Dedifferentiated amniotic fluid mesenchymal stem cell (primary cell): ENCODE results near the gene WDFY4.

Experiments
- DNase-seq: peaks from one replicate; pipeline ENCODE4 v3.0.0-alpha.2; 2016; ENCODE audit errors: extremely low spot score

WDFY4 gene

DNA sequence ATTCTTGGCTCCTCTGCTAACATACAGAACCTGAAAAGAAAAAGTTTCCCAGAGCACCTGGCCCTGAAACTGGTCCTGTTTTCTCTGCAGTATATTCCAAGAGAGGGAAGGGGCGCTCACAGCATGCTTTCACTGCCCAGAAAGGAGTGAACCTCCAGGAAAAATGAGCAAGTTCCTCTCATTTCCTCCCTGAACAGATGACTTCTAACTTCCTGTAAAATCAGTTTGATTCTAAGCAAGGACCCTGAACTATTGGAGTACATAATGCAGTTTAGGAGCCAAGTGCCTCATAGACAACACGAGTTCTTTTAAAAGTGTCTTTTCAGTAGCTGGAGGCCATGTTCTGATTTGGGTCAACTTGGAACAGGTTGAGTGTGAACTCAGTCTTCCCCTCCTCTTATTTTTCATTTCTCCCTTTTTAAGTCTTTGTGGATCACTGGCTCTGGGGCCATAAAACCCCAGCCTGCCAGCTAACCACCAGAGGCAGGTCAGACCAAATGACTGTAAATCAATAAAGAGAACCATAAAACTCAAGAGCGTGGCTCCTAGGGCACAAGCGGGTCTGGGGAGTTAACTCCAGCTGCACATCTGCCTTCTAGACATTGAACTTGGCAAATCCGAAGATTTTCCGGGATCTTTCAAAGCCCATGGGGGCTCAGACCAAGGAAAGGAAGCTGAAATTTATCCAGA, 260.9 kb downstream of the WDFY4 start:
- DNase-seq = no peak

DNA sequence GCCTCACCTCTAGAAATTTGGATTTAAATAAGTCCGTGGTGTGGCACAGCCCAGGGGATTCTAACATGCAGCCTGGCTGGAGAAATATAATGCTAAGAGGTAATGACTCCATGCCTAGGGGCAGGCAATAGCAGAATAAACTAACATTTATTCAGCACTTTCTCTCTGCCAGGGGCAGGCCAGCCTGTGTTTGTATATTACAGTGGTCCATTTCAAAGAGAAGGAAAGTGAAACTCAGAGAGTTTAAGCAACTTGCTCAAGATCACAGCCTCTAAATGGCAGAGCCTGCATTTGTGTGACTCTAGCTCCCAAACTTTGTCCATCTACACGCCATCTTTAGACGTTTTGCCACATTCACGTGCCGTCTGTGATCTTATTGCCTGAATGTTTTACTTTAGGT, 261.7 kb downstream of the WDFY4 start:
- DNase-seq = no peak

DNA sequence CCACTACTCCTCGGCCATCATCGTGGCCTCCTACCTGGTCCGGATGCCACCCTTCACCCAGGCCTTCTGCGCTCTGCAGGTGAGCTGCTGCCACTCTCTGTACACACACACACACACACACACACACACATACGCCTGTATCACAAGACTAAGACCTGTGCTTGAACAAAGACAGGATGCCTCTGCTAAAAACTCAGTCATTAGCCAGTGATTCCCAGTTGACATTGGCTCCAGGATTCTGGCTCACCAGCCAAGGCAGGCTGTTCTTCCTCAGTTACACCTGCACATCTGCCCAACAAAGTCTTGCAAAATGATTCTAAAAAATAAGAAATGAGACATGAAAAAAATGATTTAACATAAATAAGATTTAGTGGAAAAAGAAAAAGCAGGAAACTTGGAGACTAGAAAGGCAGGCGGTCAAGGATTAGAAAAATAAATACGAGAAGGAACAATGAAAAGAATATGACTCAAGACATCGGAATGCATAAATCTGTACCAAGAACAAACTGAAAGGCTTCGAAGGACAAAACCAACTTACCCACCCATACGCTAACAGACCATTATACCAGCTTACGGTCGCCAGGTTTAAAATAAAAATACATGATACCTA, 262.3 kb downstream of the WDFY4 start:
- DNase-seq = no peak

DNA sequence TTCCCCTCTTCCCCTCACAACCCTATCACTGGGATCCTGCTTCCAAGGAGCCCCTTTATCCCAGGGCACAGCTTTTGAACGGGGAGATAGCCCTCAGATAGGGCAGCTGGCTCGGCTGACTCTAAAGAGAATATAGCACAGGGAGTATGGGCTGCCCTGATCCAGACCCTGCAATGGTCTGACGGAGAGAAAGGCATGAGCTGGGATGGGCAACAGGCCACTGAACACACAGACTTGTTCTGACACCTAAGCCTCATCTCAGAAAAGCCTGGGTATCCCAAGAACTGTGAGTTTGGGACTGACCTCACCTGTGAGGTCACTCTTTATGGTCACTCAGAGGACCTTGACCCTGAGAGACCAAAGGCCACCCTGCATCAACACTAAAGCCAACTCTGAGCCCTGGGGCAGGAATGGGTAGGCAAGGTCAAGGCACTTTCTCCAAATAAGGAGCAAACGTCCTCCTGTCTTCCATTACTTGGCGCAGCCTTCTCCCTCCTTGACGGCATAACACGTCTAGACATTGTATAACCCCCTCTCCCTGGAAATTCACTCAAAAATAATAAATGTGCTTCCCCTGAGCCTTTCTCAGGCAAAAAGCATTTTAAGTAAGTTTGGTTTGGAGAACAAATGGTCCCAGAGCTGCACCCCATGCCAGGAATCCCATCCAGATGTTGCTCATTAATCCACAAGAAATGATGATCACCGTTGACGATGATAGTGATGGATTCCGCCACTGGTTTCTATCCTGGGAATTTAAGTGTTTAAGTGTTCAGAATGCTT, 263.2 kb downstream of the WDFY4 start:
- no peak for DNase-seq

DNA sequence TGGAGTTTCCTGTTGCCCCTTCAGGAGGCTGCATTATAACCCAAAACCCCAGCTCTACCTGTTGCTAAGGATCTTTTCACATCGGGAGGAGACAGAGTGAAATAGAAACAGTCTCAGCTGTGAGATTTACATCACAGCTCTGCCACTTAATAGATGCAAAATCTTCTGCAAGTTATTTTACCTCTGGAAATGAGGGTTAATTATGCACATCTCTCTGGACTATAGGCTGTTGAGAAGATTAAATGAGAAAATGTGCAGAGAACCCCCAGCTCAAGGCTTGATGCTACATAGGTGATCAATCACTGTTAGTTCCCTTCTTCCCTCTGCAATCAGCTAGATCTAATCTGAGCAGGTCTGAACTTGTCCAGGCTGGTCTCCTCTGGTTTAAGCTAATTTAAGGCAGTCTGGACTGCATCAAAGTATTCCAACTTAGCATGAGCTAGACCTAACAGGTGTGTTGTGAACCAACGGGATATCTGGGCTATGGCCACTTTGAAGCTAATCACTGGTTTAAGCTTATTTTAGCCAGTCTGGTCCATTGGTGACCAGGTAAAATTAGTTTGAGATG, 263.9 kb downstream of the WDFY4 start:
- DNase-seq = no peak

DNA sequence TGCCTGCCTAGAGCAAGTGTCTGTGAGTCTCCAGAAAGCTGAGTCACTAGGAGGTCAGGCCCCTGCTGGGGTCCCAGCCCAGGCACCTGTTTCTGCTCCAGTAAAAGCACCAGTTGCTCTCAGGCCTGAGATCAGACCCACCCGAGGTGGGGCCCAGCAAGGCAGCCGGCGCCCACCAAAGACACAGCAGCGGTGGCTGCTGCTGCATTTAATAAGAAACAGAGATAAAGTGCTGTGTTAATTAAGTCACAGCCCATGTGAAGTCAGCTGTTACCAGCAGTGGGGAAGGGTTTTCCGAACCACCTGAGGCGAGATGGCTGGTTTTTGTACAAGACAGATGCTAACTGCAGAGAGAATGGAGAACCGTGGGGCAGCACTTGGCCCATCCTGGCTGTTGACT, 267.0 kb downstream of the WDFY4 start:
- no peak for DNase-seq

DNA sequence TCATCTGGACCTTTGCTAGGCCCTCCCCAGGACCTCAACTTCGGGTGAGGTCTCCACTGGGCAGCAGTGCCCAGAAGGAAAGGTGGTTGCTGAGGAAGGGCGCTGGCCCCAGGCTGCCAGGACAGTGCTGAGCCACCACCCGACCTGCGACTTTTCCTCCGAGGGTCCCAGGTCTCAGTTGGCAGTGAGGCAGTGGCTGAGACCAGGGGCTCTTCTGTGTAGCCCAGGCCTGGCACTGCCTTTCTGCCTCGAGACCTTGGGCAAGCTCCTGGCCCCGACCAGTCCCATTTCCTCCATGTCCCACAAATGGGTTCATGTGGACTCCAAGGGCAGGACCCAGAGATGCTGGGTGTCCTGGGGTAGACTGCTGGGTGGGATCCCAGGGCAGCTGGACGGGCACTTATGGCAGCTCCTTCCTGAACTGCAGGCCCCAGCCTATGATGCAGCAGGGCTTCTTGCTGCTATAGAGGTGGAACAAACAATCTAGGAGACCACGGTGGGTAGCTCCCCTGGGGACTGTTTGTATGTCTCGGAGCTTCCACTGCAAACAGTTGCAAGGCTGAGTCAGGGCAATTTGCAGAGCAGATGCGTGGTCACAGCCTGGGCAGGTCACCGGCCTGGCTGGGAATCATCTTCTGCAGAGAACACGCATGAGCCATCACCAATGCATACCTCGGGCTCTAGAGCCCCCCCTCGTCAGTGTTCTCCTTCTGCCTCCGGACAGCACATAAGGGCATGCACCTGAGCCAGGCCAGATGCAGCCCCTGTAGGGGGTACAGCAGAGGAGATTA, 272.9 kb downstream of the WDFY4 start:
- no peak for DNase-seq

DNA sequence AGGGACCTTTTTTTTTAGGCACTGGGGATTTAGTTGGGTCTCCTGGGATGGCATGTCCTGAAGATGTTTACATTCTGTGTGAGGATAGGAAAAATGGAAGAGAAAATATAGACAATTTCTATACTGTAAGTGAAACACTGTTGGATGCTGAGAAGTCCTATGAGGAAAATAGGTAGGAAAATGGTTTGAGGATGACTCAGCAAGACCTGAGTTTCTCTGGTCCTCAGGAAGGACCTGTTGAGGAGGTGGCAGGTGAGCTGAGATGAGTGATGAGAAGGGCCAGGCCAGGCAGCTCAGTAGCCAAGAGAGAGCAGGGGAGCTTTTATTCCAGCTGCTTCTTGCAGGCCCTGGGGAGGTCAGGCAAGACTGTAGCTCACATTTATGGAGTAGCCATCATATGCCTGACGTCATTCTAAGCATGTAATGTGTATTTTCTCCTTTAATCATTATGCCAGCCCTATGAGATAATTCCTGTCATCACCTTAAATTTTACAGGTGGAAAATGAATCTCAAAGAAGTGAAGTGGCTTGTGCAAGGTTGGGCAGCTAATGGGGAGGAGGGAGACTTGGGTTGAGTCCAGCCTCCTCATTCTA, 274.0 kb downstream of the WDFY4 start:
- no peak for DNase-seq

DNA sequence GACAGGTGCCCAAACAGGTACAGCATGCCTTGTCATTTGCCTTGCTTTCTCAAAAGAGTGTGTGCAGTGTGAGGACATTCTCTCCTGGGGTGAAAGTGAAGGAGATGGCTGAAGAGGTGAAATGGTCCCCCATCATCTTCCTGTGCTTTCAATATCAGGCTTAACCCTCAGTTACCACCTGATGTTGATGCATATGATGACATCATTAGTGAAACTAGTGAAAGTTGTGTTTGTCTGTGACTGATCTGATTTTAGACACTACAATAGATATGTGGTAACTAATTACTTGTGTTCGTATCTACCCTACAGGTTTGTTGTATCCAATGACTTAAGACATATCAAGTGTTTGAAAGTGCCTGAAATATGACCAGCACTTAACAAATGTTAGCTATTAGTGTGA, 279.4 kb downstream of the WDFY4 start:
- no peak for DNase-seq

DNA sequence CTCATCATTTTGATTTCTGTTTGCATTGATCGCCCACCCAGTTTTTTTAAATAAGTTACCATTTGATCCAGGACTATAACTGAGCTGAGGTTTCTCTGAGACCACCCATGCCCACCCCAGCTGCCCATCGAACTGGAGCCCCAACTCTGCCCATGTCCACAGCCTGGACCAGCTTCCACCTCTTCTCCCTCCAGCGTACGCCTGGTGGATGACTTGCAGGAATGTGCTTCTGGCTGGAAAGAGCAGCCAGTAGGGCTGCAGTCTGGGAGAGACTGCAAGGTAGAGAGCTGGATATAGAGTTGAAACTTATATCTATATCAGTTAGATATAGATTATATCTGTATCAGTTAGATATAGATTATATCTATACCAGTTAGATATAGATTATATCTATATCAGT, 280.8 kb downstream of the WDFY4 start:
- DNase-seq = no peak

DNA sequence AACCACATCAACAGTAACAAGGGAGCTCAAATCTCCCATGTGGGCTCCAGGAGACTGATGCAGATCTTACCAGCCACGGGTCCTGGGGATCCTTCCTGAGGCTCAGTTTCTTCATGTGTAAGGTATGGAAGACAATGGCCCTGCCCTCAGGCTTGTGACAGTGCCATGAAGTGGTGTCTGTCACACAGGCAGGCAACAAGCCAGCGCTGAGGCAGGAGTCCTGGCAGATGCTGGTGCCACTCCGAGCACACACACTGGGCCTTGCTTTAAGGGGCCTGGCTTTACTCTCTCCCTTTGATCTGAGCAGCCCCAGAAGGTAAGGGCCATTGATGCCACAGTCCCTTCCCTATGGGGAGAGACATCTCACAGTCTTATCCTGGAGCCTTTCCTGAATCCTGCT, 283.4 kb downstream of the WDFY4 start:
- DNase-seq = no peak

DNA sequence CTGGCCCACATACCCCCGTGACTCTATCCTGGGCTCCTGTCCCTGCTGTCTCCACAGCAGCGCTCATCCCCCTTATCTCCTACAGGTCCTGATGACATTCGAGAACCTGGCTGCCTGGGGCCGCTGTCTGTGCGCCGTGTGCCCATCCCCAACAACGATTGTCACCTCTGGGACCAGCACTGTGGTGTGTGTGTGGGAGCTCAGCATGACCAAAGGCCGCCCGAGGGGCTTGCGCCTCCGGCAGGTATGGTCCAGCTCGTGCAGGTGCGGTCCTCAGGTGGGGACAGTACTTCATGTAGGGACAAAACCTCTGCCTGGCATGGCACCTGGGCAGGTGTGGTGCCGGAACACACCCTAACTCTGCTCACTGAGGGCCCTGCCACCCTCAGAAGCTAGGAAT, 285.4 kb downstream of the WDFY4 start:
- DNase-seq = no peak

DNA sequence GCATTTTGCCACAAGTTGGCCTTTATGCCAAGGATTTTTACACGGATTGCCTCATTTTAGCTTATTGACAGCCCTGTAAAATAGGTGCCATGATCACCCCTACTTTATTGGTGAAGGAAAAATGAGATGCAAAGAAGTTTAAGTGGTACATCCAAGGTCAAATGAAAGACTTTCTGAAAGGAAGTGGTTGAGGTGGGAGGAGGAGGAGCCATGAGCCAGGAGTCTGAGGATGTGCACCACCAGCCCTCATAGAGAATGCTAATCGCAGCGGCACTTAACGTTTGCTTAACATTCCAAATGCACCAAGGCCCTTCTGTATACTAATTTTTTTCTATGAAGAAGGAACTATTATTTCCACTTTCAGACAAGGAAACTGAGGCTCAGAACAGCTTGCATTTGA, 286.0 kb downstream of the WDFY4 start:
- no peak for DNase-seq

DNA sequence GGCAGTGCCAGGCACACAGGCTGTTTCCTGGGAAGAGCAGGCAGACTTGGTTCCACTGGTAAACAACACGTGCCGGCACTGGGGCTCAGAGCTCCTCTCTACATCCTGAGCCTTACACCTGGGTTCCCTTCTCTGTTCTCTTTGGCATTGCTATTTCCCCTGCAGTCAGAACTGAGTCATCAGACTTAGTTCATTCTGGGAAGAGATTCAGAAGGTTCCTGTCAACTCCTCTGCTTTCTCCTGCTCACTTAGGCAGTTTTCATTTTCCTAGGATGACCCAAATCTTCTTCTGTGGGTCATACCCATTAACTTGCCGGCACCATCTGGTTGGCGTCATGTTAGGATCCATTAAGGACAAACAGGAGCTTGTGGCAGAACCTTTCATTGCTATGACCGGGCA, 288.4 kb downstream of the WDFY4 start:
- DNase-seq = no peak

DNA sequence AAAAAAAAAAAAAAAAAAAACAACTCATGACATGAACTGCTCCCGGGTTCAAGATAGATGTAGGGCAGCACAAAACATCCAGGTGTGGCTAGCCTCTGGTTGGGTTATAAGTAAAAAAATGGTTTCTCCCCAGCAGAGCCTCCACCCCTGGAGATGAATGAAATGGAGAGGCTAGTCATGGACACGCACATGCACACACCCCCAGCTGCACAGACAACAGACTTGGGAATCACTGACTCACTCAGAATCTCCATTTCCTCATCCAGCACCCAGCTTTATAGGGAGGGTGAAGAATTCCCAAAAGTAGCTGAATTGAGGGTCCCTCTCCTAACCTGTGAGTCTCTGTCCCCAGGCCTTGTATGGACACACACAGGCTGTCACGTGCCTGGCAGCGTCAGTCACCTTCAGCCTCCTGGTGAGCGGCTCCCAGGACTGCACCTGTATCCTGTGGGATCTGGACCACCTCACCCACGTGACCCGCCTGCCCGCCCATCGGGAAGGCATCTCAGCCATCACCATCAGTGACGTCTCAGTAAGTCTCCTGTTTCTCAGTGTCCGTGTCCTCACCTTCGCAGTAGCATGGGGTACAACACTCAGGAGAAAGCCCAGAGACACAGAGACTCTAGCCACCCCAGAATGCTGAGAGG, 290.0 kb downstream of the WDFY4 start:
- no peak for DNase-seq

DNA sequence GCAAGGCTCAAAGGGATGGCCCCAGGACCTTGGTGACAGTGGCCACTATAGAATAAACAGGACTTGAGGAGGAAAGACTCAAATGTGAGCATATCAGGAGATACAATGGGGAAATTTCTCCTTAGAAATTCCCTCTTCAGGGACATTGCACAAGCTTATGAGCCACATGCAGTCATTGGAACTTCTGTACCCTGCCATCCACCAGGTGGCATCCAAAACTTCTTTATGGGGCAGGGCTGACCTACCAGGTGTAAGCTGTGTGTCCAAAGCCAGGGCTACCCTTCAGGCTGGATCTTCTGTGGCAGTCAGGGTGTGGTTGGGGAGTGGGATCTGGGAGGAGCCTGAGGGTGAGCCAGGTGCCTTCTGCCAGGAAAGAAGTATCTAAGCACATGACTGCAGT, 291.5 kb downstream of the WDFY4 start:
- no peak for DNase-seq

DNA sequence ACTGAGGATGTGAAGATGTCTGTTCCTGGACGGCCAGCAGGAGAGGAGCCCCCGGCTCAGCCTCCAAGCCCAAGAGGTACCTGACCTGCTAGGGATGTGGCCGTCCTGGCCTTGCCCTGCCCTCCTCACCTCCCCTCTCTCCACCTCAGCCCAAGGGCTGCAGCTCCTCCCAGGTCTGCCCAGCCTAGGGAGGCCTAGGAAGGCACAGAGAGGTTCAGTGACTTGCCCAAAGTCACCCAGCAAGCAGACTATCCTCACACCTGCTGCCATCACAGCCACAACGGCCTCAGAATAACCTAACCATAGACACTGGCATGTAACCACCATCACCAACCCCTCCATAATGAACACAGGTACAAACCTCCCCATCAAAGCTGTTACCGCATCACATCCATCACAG, 293.6 kb downstream of the WDFY4 start:
- DNase-seq = no peak

DNA sequence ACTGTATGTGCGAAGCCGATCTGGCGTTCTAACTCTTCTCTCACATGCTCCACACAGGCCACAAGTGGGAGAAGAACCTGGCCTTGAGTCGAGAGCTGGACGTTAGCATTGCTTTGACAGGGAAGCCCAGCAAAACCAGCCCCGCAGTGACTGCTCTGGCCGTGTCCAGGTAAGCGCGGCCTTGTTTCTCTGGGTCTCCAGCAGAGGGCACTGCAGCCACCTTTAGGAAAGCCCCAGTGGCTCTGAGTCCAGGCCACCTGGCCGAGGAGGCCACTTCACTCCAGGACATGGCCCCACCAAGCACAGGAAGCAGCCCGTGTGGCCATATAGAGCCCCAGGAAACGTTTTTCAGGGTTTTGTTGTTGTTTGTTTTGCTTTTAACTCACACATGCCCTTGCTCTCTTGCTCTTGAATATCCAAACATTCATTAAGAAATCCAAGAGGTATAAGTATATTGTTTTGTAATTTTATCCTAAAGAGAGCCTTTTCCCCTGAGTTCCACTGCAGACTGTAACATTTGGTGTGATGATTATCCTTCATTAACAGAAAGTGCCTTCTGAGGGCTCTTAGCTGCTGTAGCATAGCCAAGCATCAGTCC, 296.7 kb downstream of the WDFY4 start:
- DNase-seq = peak; percentile 21

DNA sequence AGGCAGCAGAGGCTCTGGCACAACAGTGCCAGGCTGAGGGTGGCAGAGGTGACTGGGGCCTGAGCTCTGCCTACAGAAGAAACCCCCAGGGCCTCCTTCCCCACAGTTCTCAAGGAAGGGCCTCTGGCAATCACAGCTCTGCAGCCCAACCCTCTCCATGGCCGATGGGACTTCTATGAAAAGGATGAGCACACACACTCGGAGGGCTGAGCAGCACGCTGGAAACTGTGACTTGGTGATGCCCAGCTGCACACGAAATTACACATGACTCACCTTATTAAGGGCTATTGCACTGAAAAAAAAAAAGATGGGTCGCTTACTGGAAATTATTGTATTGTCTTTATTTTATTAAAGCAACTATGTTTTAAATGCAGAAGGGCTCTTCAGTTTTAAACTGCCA, 297.9 kb downstream of the WDFY4 start:
- DNase-seq = no peak

DNA sequence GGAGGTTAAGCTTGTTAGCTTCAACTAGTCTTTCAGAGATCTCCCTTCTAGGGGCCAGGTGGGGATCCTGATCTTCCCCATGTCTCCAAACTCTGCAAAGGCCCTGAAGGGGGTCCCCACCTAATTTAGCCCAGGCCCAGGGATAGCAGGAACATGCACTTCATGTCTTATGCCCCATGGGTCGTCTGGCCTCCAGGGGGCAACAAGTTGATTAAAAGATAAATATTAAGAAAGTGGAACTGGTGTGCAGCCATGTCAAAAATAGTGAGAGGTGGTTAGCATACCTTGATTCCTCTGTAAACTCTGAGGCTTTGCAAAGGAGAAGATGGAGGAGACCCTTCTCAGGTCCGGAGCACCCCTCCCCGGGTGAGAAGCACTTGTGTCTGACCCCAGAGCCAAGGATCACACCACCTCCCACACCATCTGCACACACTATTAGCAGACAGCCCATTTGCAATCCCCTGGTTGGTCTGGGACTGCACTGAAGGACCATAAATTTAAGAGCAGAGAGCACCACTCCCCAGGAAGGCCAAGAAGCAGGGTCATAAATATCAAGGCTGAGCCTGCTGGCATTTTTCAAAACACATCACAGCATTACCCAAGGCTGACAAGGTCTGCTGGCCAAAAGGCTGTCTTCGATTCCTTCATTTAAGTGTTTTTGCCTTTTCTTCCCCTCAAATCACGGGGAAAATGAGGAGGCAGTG, 299.1 kb downstream of the WDFY4 start:
- DNase-seq = no peak
